WTC11 (cell line): ENCODE measurements around the gene SPTY2D1.

Experiments
- ARID4B ChIP-seq: sonication (generic); formaldehyde crosslinking; IDR thresholded peaks from 2 replicates; pipeline ENCODE4 v1.8.0; 2023; ENCODE audit warnings: missing genetic modification reagents, mild to moderate bottlenecking, borderline replicate concordance
- ATF2 ChIP-seq: sonication (generic); formaldehyde crosslinking; IDR thresholded peaks from 2 replicates; pipeline ENCODE4 v1.8.1; 2022; ENCODE audit warnings: low read depth, missing genetic modification reagents, borderline replicate concordance
- ATF3 ChIP-seq: sonication (generic); formaldehyde crosslinking; conservative IDR thresholded peaks from 2 replicates; pipeline ENCODE4 v1.8.1; 2022; ENCODE audit warnings: mild to moderate bottlenecking, missing genetic modification reagents
- CREB1 ChIP-seq: sonication (generic); formaldehyde crosslinking; IDR thresholded peaks from 2 replicates; pipeline ENCODE4 v1.8.0; 2023; ENCODE audit warnings: mild to moderate bottlenecking, missing genetic modification reagents
- CTCF ChIP-seq: fragments of 200-600 bp; IDR thresholded peaks from 2 replicates; pipeline ENCODE4 v1.8.0; 2022; ENCODE audit warnings: antibody characterized with exemption
- HMGXB4 ChIP-seq: sonication (generic); formaldehyde crosslinking; IDR thresholded peaks from 2 replicates; pipeline ENCODE4 v1.8.1; 2023; ENCODE audit warnings: mild to moderate bottlenecking, moderate library complexity, missing genetic modification reagents
- MXD4 ChIP-seq: fragments of 250-450 bp; sonication (Bioruptor Pico); IDR thresholded peaks from 2 replicates; pipeline ENCODE4 v1.8.0; 2021; ENCODE audit warnings: mild to moderate bottlenecking, moderate library complexity, borderline replicate concordance
- NFYB ChIP-seq: sonication (generic); formaldehyde crosslinking; conservative IDR thresholded peaks from 2 replicates; pipeline ENCODE4 v1.8.0; 2022; ENCODE audit warnings: low read depth, missing genetic modification reagents
- NR3C1 ChIP-seq: sonication (generic); formaldehyde crosslinking; conservative IDR thresholded peaks from 2 replicates; pipeline ENCODE4 v1.8.1; 2023; ENCODE audit warnings: low read depth, mild to moderate bottlenecking, missing genetic modification reagents
- RORB ChIP-seq: fragments of 250-450 bp; sonication (Bioruptor Pico); IDR thresholded peaks from 2 replicates; pipeline ENCODE4 v1.9.0; 2021; ENCODE audit warnings: mild to moderate bottlenecking
- USF2 ChIP-seq: sonication (generic); formaldehyde crosslinking; IDR thresholded peaks from 2 replicates; pipeline ENCODE4 v1.8.1; 2023; ENCODE audit warnings: mild to moderate bottlenecking, missing genetic modification reagents, moderate library complexity
- ZBTB43 ChIP-seq: sonication (generic); formaldehyde crosslinking; IDR thresholded peaks from 2 replicates; pipeline ENCODE4 v1.8.1; 2023; ENCODE audit warnings: mild to moderate bottlenecking, missing genetic modification reagents
- ZNF416 ChIP-seq: fragments of 250-450 bp; sonication (Bioruptor Pico); IDR thresholded peaks from 2 replicates; pipeline ENCODE4 v1.9.0; 2021; ENCODE audit warnings: mild to moderate bottlenecking, inconsistent platforms
- ZNF512 ChIP-seq: sonication (generic); formaldehyde crosslinking; IDR thresholded peaks from 2 replicates; pipeline ENCODE4 v1.8.1; 2022; ENCODE audit warnings: missing genetic modification reagents, borderline replicate concordance

- TF ChIP-seq CTCF (no peak), ATF2 (CRISPR knock-in tag) (no peak), ZNF512 (CRISPR knock-in tag) (no peak), ARID4B (CRISPR knock-in tag) (no peak), MXD4 (no peak), USF2 (CRISPR knock-in tag) (no peak), HMGXB4 (CRISPR knock-in tag) (no peak), ZBTB43 (no peak), NFYB (no peak), ATF3 (CRISPR knock-in tag) (no peak), RORB (CRISPR knock-in tag) (no peak), ZNF416 (CRISPR knock-in tag) (no peak), NR3C1 (CRISPR knock-in tag) (no peak), CREB1 (no peak)
Measured at GRCh38 chr11:18671246-18671645, 37.1 kb upstream of the SPTY2D1 start.
